Astrocyte (in vitro differentiated cells and primary cell): ENCODE data around the gene ALDOB. TPM values are rescaled to one million over a fixed set of nuclear protein-coding genes. Genes with fewer than 3 reads are reported as not detected.
A peak's percentile ranks its signal among the peaks of the same experiment; 100 is the strongest.

ENCODE experiments used
- DNase-seq: peaks from one replicate; pipeline ENCODE4 v3.0.0-alpha.2; 2010; ENCODE audit warnings: low read depth
- FAIRE-seq: peaks from 2 replicates; lab custom pipeline; 2011; peaks lifted over from hg19 to GRCh38; lab: Jason Lieb, UNC
- H2AFZ ChIP-seq: 2 replicates; pipeline ENCODE4 v1.6.0; 2012; ENCODE audit warnings: low read depth, low read length, inconsistent platforms
- H3K27ac ChIP-seq: 2 replicates; pipeline ENCODE4 v1.5.1; 2011; ENCODE audit warnings: low read depth, low read length, inconsistent platforms
- H3K27me3 ChIP-seq: 2 replicates; pipeline ENCODE4 v1.6.0; 2011; ENCODE audit warnings: low read length, inconsistent platforms; ENCODE audit not compliant: insufficient read depth
- H3K36me3 ChIP-seq: 2 replicates; pipeline ENCODE4 v1.5.1; 2011; ENCODE audit warnings: low read length, inconsistent platforms; ENCODE audit not compliant: insufficient read depth
- H3K4me1 ChIP-seq: 2 replicates; pipeline ENCODE4 v1.5.1; 2011; ENCODE audit warnings: low read length, inconsistent platforms; ENCODE audit not compliant: insufficient read depth
- H3K4me2 ChIP-seq: 2 replicates; pipeline ENCODE4 v1.6.0; 2012; ENCODE audit warnings: low read length, inconsistent platforms
- H3K4me3 ChIP-seq: 2 replicates; pipeline ENCODE4 v1.5.1; 2011; ENCODE audit warnings: low read depth, mild to moderate bottlenecking, low read length, inconsistent platforms; ENCODE audit not compliant: insufficient read depth
- H3K79me2 ChIP-seq: 2 replicates; pipeline ENCODE4 v1.6.0; 2012; ENCODE audit warnings: mild to moderate bottlenecking, low read length, inconsistent platforms; ENCODE audit not compliant: insufficient read depth
- H3K9ac ChIP-seq: 2 replicates; pipeline ENCODE4 v1.6.0; 2012; ENCODE audit warnings: mild to moderate bottlenecking, low read length, inconsistent platforms
- H3K9me3 ChIP-seq: 2 replicates; pipeline ENCODE4 v1.5.1; 2012; ENCODE audit warnings: low read depth, mild to moderate bottlenecking, low read length, inconsistent platforms; ENCODE audit not compliant: insufficient read depth
- H4K20me1 ChIP-seq: 2 replicates; pipeline ENCODE4 v1.6.0; 2012; ENCODE audit warnings: low read length, inconsistent platforms; ENCODE audit not compliant: insufficient read depth
- H3K27ac Mint-ChIP-seq: one replicate; pipeline ENCODE4 v1.8.0; 2021; ENCODE audit warnings: mild to moderate bottlenecking, mixed read lengths; ENCODE audit not compliant: unreplicated experiment
- H3K27me3 Mint-ChIP-seq: one replicate; pipeline ENCODE4 v1.8.0; 2021; ENCODE audit warnings: low read depth, mixed read lengths; ENCODE audit not compliant: unreplicated experiment
- H3K36me3 Mint-ChIP-seq: one replicate; pipeline ENCODE4 v1.8.0; 2021; ENCODE audit warnings: low read depth, mixed read lengths; ENCODE audit not compliant: unreplicated experiment
- H3K4me1 Mint-ChIP-seq: one replicate; pipeline ENCODE4 v1.8.0; 2021; ENCODE audit warnings: low read depth, mixed read lengths; ENCODE audit not compliant: unreplicated experiment
- H3K4me3 Mint-ChIP-seq: one replicate; pipeline ENCODE4 v1.8.0; 2021; ENCODE audit warnings: mild to moderate bottlenecking, moderate library complexity, mixed read lengths; ENCODE audit not compliant: unreplicated experiment
- H3K9me3 Mint-ChIP-seq: one replicate; pipeline ENCODE4 v1.8.0; 2021; ENCODE audit warnings: mild to moderate bottlenecking, mixed read lengths; ENCODE audit not compliant: unreplicated experiment
- CTCF ChIP-seq: IDR thresholded peaks from 2 replicates; pipeline ENCODE4 v1.5.1; 2011; ENCODE audit warnings: low read depth, mild to moderate bottlenecking, inconsistent platforms, low read length, moderate library complexity; ENCODE audit not compliant: insufficient read depth
- EZH2 ChIP-seq: IDR thresholded peaks from 2 replicates; pipeline ENCODE4 v1.6.1; 2012; ENCODE audit warnings: mild to moderate bottlenecking, low read length, inconsistent platforms; ENCODE audit not compliant: insufficient read depth
- total RNA-seq: library from RNA; stranded (reverse); gene quantifications from 2 replicates; pipeline ENCODE4 v1.2.1, GENCODE V29; 2021

The ALDOB gene
- total RNA-seq, 1 donor from 2014 or later: not detected

- peaks cover 8% of the 10 kb centered on the region for H3K36me3 Mint-ChIP-seq
- FAIRE-seq: no peak
- Histone ChIP-seq H3K79me2 (peaks cover 87% of the 10 kb centered on the region), H3K4me1 (peaks cover 10% of the 10 kb centered on the region), H3K4me3 (no peak overlapping the region), H2AFZ (no peak overlapping the region), H3K27ac (no peak overlapping the region), H3K9ac (no peak overlapping the region), H3K4me2 (no peak overlapping the region), H3K27me3 (no peaks in the 10 kb centered on the region), H4K20me1 (peaks cover 39% of the 10 kb centered on the region), H3K36me3 (peaks cover 9% of the 10 kb centered on the region), H3K9me3 (no peaks in the 10 kb centered on the region)
- TF ChIP-seq CTCF: no peak
- TF ChIP-seq EZH2: no peak
- H3K27me3 Mint-ChIP-seq: no peaks in the 10 kb centered on the region
- peaks cover 4% of the 10 kb centered on the region for H3K9me3 Mint-ChIP-seq
- peaks cover 6% of the 10 kb centered on the region for H3K4me1 Mint-ChIP-seq
- no peak overlapping the region for H3K4me3 Mint-ChIP-seq
- no peak for DNase-seq
- no peak overlapping the region for H3K27ac Mint-ChIP-seq
These were observed 40.9 kb downstream of the ALDOB start for GRCh38 chr9:101394687-101395086.

DNA sequence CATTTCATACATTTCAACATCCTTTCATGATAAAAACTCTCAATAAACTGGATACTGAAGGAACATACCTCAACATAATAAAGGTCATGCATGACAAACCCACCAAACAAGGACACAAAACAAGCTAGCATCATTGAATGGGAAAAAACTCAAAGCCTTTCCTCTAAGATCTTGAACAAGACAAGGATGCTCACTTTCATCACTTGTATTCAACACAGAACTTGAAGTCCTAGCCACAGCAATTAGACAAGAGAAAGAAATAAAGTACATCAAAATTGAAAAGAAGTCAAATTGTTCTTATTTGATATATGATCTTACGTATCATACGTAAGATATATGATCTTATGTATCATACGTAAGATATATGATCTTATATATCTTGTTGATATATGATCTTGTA is 42.4 kb downstream of the ALDOB start:
- H3K36me3 ChIP-seq: peaks cover 12% of the 10 kb centered on the region
- peaks cover 6% of the 10 kb centered on the region for H3K4me1 Mint-ChIP-seq
- no peak overlapping the region for H2AFZ ChIP-seq
- H3K4me1 ChIP-seq: peaks cover 6% of the 10 kb centered on the region
- no peak overlapping the region for H3K4me2 ChIP-seq
- H3K9me3 ChIP-seq: no peaks in the 10 kb centered on the region
- no peak overlapping the region for H3K4me3 Mint-ChIP-seq
- H3K27ac Mint-ChIP-seq: no peak overlapping the region
- H4K20me1 ChIP-seq: peaks cover 39% of the 10 kb centered on the region
- peaks cover 75% of the 10 kb centered on the region for H3K79me2 ChIP-seq
- DNase-seq (no peak), FAIRE-seq (no peak)
- no peak for TF ChIP-seq CTCF
- TF ChIP-seq EZH2: no peak
- H3K27ac ChIP-seq: no peak overlapping the region
- H3K36me3 Mint-ChIP-seq: peaks cover 8% of the 10 kb centered on the region
- H3K27me3 Mint-ChIP-seq: no peaks in the 10 kb centered on the region
- H3K9me3 Mint-ChIP-seq: peaks cover 4% of the 10 kb centered on the region
- no peak overlapping the region for H3K9ac ChIP-seq
- H3K27me3 ChIP-seq: no peaks in the 10 kb centered on the region
- H3K4me3 ChIP-seq: no peak overlapping the region

DNA sequence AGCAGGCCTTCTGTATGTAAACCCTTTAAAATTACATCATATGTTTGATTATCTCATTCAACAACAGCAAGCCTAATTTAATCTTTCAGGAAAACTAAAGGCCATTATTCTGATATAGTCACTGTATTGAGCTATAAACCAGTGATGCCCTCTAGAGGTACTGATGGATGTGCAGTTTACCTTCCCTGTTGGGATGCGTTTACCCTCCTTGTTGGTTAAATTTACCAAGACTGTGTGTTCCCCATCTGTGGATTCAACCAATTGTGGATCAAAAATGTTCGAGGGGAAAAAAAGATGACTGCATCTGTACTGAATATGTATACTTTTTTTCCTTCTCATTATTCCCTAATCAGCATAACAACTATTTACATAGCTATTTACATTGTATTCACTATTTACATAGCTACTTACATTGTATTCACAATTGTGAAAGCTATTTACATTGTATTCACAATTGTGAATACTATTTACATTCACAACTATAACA is 47.0 kb downstream of the ALDOB start:
- Histone ChIP-seq H3K4me3 (no peak overlapping the region), H2AFZ (no peak overlapping the region), H3K9me3 (no peaks in the 10 kb centered on the region), H3K27ac (no peak overlapping the region), H3K4me2 (no peak overlapping the region), H3K36me3 (peaks cover 12% of the 10 kb centered on the region), H3K4me1 (no peaks in the 10 kb centered on the region), H3K9ac (no peak overlapping the region), H3K27me3 (no peaks in the 10 kb centered on the region), H4K20me1 (peaks cover 22% of the 10 kb centered on the region), H3K79me2 (peaks cover 30% of the 10 kb centered on the region)
- no peak overlapping the region for H3K27ac Mint-ChIP-seq
- DNase-seq: no peak
- H3K9me3 Mint-ChIP-seq: peaks cover 14% of the 10 kb centered on the region
- no peak for FAIRE-seq
- no peaks in the 10 kb centered on the region for H3K27me3 Mint-ChIP-seq
- H3K4me3 Mint-ChIP-seq: no peak overlapping the region
- peaks cover 14% of the 10 kb centered on the region for H3K4me1 Mint-ChIP-seq
- no peak for TF ChIP-seq EZH2
- TF ChIP-seq CTCF: peak; percentile 38
- peaks cover 11% of the 10 kb centered on the region for H3K36me3 Mint-ChIP-seq
